Measurements from ENCODE around the gene TSPAN31.

DNA sequence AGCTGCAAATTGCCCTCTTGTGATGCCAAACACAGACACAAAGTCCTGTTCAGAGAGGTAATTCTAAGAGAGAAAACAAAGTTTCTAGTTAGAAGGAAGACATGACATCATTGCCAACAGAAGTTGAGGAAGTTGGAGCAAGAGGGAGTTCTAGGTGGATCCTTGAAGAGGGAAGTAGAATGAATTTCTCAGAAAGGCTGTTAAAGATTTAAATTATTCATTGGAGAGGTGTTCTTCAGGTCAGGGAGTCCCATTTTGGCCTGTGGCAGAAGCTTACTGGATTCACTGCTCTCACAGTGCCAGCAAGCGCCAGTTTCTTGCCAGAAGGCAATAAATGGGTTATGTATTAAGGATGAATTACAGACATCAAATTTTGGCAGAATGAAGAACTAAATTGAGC is 53.1 kb downstream of the TSPAN31 start:
- no peak for TF ChIP-seq CTCF (IDR thresholded peaks at IDR 0.05 in 4 of 5, conservative IDR thresholded peaks at IDR 0.05 in 1 of 5)
- TF ChIP-seq POLR2A (IDR thresholded peaks at IDR 0.05) = no peak
